ENCODE measurements around the gene RPL5. TPM values are rescaled to one million over a fixed set of nuclear protein-coding genes. Genes with fewer than 3 reads are reported as not detected.

RPL5 gene
- total and polyA plus RNA-seq, 2 of the 8 experiments (the other 6 are each of a cell fraction or from before 2014, with no cell fraction given), result 1,506 to 2,034 TPM

DNA sequence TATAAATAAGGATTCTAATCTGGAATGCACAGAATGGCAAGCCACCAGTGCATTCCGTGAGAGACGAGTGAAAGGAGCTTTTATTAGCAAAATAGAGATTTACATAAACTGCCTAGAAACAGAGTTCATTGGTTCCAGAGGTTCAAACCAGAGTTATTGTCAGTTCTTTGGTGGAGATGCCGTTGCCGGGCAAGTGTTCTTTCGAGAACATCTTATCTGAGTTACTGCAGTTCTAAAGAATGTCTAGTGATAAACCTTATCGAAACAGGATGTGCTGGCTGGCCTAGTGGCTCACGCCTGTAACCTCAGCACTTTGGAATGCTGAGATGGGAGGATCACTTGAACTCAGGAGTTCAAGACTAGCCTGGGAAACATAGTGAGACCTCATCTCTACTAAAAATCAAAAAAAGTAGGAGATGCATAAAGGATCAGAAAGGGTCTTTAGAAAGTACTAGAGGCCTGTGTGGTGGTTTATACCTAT lies 27.1 kb upstream of the RPL5 start:
- TF ChIP-seq TBP (IDR thresholded peaks at IDR 0.05; ENCODE audit: low read depth, low read length) (0 out of 2 replicates have a peak, but pooled peaks have one; percentile 17), TEAD4 (IDR thresholded peaks at IDR 0.05; ENCODE audit: low read depth, low read length) (no peak), TAF7 (optimal IDR thresholded peaks at IDR 0.05; ENCODE audit: borderline replicate concordance, low read depth, low read length) (no peak), RFX5 (IDR thresholded peaks at IDR 0.05; ENCODE audit: borderline replicate concordance, low read depth, low read length) (peak; percentile 90), TCF12 (IDR thresholded peaks at IDR 0.05; ENCODE audit: low read depth, low read length) (no peak), SP4 (IDR thresholded peaks at IDR 0.05; ENCODE audit: low read length) (no peak), CEBPB (IDR thresholded peaks at IDR 0.05; ENCODE audit: low read depth, low read length) (no peak), KDM4A (IDR thresholded peaks at IDR 0.05; ENCODE audit: low read depth, low read length, severe bottlenecking) (no peak), RXRA (IDR thresholded peaks at IDR 0.05; ENCODE audit: insufficient read depth, low read depth, low read length) (no peak), POU5F1 (IDR thresholded peaks at IDR 0.05; ENCODE audit: low read depth, low read length) (no peak), E2F6 (IDR thresholded peaks at IDR 0.05) (no peak), GTF2F1 (IDR thresholded peaks at IDR 0.05; ENCODE audit: borderline replicate concordance, low read depth, low read length) (no peak)
- Histone ChIP-seq H3K79me1 (ENCODE audit: low read depth, low read length) (no peaks in the 10 kb centered on the region), H3K4ac (replicated peaks; ENCODE audit: insufficient read length, low read depth, low read length) (no peak overlapping the region), H3K79me2 (ENCODE audit: control insufficient read depth in 1 of 2, insufficient read depth in 2 of 2, low read length in 2 of 2) (no peaks in the 10 kb centered on the region), H3K14ac (ENCODE audit: insufficient read length) (no peak overlapping the region), H2BK120ac (replicated peaks; ENCODE audit: low read depth, low read length) (no peak overlapping the region), H3K9me3 (ENCODE audit: insufficient read depth in 2 of 2, low read depth in 1 of 2, low read length in 1 of 2) (no peaks in the 10 kb centered on the region), H3K23me2 (ENCODE audit: low read depth, low read length) (no peaks in the 10 kb centered on the region), H3K36me3 (ENCODE audit: control insufficient read depth in 2 of 4, insufficient read depth in 4 of 4, low read length in 3 of 4) (no peaks in the 10 kb centered on the region), H2AK5ac (ENCODE audit: low read depth, low read length) (no peak overlapping the region), H2BK12ac (ENCODE audit: low read depth, low read length) (no peak overlapping the region), H2AFZ (ENCODE audit: low read length) (peak overlapping the region; percentile 1; the same call in 1 of the 2 replicates), H3K9ac (replicated peaks in 1 of 4; ENCODE audit: extremely low read depth in 1 of 4, low read depth in 3 of 4, low read length in 3 of 4) (no peak overlapping the region), H3K4me1 (replicated peaks in 1 of 4; ENCODE audit: control insufficient read depth in 3 of 4, insufficient read depth in 4 of 4, low read length in 3 of 4) (no peaks in the 10 kb centered on the region), H4K5ac (ENCODE audit: insufficient read length, low read depth, low read length) (no peak overlapping the region), H3K56ac (replicated peaks; ENCODE audit: insufficient read length, low read depth, low read length) (no peak overlapping the region), H2BK5ac (ENCODE audit: low read depth, low read length) (no peak overlapping the region), H3K27ac (ENCODE audit: low read depth, low read length) (no peak overlapping the region), H3K4me3 (ENCODE audit: extremely low read depth in 1 of 4, insufficient read depth in 2 of 4, low read depth in 3 of 4, low read length in 4 of 4) (no peak overlapping the region), H4K8ac (ENCODE audit: extremely low read depth, insufficient read depth, low read length) (no peak overlapping the region), H2BK20ac (ENCODE audit: low read length) (no peak overlapping the region), H3K18ac (ENCODE audit: extremely low read depth, low read length) (no peak overlapping the region), H4K91ac (replicated peaks; ENCODE audit: insufficient read length, low read length) (no peak overlapping the region), H3K27me3 (replicated peaks in 1 of 4; ENCODE audit: control insufficient read depth in 3 of 4, extremely low read depth in 1 of 4, insufficient read depth in 3 of 4, low read length in 3 of 4) (no peaks in the 10 kb centered on the region), H4K20me1 (replicated peaks in 1 of 2; ENCODE audit: control insufficient read depth in 1 of 2, insufficient read depth in 2 of 2, low read length in 2 of 2) (no peaks in the 10 kb centered on the region), H2BK15ac (ENCODE audit: low read length) (no peak overlapping the region), H3K23ac (ENCODE audit: insufficient read length) (no peak overlapping the region), H3K4me2 (ENCODE audit: insufficient read depth in 1 of 2, low read depth in 2 of 2, low read length in 2 of 2) (no peak overlapping the region)
- FAIRE-seq, result no peak
- no peak for DNase-seq (ENCODE audit: low read depth in 1 of 2, low spot score in 2 of 2)
- WGBS, 2 experiments (ENCODE audit: extremely low coverage in 1 of 2, insufficient coverage in 1 of 2, insufficient read length in 1 of 2, insufficient replicate concordance in 2 of 2, low coverage in 1 of 2, low lambda C conversion rate in 2 of 2, missing lambda C conversion rate in 1 of 2), result 83% methylated on average over 7 of the region's 7 CpGs; no CpG with 5 or more reads in 1 of the 2 experiments
- POLR2A ChIA-PET (ENCODE audit: partially characterized antibody), result interaction anchor here (0.8 to 1.9 kb wide), 5 partner anchors 9 to 30 kb away, joined by 3 to 8 read pairs (median 3); partner anchors contain the start of gene RPL5
- CTCF ChIA-PET (ENCODE audit: partially characterized antibody), result interaction anchor here (0.7 to 1.6 kb wide), 3 partner anchors 11 to 56 kb away, joined by 3 to 4 read pairs (median 4); no protein-coding TSS in a partner anchor
